GM12873 (cell line): ENCODE data around the gene MYH7B.

Source experiments
- TF ChIP-seq, protein P1 (sequence below): IDR thresholded peaks from 2 replicates; pipeline ENCODE4 v1.5.1; 2012; ENCODE audit warnings: low read depth, mild to moderate bottlenecking, moderate library complexity, low read length, control low read depth; ENCODE audit not compliant: insufficient read depth; ENCODE audit errors: missing control alignments

MYH7B gene

DNA sequence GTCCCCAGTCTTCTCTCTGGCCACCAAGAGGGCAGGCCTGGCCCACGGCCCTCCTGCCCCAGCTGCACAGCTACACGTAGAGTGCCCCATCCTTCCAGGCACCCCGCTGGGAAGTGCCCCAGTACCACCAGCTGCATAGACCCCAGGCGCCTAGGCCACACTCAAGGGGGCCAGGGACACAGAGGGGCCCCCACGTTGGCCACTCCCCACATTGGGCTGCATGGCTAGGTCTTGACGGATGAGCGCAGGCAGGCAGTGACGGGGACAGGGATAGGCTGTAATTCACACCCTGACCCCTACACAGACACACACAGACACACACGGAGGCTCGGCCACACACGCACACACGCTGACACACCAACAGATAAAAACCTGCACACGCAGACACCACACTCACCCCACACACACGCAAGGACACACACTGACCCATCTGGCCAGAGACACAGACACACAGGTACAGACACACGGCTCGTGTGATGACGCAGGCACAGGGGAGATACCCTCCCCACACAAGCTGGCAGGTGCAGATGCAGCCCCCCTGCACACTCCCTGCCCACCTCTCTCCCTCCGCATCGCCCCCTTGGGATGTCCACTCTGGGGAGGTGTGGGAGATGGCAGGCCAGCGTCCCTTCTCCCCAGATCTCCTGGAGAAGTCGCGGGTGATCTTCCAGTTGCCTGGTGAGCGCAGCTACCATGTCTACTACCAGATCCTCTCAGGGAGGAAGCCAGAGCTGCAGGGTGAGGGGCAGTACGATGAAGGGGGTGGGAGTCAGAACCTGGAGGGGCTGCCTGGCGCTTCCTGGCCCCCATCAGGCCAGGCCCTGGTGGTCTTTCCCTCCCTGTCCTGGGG lies 30.0 kb downstream of the MYH7B start:
- TF ChIP-seq, protein P1, sequence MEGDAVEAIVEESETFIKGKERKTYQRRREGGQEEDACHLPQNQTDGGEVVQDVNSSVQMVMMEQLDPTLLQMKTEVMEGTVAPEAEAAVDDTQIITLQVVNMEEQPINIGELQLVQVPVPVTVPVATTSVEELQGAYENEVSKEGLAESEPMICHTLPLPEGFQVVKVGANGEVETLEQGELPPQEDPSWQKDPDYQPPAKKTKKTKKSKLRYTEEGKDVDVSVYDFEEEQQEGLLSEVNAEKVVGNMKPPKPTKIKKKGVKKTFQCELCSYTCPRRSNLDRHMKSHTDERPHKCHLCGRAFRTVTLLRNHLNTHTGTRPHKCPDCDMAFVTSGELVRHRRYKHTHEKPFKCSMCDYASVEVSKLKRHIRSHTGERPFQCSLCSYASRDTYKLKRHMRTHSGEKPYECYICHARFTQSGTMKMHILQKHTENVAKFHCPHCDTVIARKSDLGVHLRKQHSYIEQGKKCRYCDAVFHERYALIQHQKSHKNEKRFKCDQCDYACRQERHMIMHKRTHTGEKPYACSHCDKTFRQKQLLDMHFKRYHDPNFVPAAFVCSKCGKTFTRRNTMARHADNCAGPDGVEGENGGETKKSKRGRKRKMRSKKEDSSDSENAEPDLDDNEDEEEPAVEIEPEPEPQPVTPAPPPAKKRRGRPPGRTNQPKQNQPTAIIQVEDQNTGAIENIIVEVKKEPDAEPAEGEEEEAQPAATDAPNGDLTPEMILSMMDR = no peak

DNA sequence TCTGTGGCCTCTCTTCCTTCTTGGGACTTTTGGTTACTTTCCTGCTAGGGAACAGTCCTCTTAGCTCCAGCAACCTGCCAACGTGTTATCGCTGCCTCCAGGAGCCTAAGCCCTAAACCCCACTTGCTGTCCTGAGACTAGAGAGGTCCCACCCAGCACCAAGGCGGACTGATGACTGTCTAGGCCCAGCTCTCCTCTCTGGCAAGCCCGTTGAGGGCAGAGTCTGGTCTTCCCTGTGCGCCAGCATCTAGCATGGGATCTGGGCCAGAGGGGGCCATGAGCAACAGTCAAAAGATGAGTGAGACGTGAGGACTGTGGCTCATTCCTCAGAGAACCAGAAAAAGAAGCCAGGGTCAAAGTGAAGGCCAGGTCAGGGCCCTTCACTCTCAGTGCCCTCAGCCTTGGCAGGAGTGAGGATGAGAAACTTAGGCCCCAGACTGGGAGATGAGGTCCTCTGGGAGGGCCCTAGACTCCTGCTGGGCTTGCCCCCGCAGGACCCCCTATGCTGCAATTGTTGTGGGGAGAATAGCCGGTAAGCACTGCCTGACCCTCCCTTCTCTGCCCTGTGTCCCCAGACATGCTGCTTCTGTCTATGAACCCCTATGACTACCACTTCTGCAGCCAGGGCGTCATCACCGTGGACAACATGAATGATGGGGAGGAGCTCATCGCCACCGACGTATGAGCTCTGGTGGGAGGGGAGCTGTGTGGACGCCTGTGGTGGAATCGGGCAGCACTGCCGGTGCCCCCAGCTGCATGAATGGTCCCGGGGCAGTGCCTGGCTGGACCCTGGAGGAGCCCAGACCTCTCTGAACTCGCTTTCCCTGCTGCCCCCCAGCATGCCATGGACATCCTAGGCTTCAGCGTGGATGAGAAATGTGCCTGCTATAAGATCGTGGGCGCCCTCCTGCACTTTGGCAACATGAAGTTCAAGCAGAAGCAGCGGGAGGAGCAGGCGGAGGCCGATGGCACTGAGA lies 30.9 kb downstream of the MYH7B start:
- TF ChIP-seq, protein P1 = no peak

DNA sequence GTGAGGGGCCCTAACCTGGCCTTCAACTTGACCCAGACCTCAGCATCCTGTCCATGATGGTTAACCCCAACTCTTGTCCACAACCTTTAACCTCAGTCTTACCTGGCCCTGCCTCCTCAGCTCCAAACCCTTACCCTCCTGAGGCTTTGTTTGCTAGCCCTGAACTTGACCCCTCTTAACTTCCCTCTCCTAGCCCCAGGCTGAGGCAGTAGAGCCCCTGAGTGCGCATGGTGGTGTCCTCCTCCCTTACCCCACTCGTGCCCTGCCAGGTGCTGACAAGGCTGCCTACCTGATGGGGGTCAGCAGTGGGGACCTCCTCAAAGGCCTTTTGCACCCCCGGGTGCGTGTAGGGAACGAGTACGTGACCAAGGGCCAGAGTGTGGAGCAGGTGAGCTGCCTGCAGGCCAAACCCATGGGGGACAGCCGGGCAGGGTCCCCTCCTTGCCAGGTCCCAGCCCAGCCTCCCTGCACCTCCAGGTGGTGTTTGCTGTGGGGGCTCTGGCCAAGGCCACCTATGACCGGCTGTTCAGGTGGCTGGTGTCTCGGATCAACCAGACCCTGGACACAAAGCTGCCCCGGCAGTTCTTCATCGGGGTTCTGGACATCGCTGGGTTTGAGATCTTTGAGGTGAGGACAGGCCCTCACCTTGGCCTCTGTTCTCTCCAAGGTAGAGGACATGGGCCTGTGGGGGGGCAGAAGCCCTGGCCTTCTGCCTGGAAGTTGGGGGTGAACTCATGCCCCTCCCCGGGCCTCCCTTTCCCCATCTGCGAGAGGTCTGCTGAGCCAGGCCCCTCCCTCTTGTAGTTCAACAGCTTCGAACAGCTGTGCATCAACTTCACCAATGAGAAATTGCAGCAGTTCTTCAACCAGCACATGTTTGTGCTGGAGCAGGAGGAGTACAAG lies 31.9 kb downstream of the MYH7B start:
- TF ChIP-seq, protein P1 = no peak

DNA sequence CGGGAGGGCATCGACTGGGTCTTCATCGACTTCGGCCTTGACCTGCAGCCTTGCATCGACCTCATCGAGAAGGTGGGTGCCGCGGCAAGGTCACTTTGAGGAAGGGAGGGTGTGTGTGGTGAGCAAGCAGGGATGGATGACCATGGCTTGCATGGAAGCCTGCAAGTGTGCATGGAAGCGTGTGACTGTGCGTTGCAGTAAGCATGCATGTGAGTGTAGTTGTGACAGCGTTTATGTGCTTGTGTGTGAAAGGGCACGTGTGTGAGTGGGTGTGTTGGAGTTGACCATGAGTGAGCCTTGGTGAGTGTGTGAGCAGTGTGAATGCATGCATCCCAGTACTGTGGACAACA lies 32.5 kb downstream of the MYH7B start:
- TF ChIP-seq, protein P1 = no peak

DNA sequence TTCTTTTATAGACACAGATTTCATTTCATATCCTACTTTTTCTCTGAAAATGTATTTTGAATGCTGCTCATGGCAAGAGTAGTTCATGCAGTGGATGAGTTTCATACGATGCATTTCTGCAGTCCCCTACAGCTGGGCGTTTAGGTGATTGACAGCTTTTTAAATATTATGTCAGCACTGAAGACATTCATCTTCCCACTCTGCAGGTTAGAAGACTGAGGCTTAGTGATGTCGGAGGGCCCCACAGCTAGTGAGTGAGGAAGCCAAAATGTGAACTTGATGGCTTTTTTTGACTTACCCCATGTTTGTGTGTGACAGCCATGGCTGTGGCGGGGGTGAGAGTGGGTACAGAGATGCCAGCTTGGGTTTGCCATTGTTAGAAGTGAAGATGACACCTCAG lies 33.5 kb downstream of the MYH7B start:
- TF ChIP-seq, protein P1 = no peak

DNA sequence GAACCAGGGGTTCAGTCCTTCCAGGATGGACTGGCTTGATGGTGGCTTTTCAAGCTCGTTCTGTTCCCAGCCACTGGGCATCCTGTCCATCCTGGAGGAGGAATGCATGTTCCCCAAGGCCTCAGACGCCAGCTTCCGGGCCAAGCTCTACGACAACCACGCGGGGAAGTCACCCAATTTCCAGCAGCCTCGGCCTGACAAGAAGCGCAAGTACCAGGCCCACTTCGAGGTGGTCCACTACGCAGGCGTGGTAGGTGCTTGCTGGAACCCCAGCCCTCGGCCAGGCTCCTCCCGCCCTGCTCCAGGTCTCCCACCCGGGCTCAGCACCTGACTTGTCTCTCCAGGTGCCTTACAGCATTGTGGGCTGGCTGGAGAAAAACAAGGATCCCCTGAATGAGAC lies 34.0 kb downstream of the MYH7B start:
- TF ChIP-seq, protein P1 = no peak
